GM12878 (cell line): ENCODE data around the gene GNAT3. TPM values are rescaled to one million over a fixed set of nuclear protein-coding genes. Genes with fewer than 3 reads are reported as not detected.

Source experiments
- ATAC-seq: fragments of 200-7000 bp; cut with Tn5 transposase; 3 replicates; pipeline ENCODE4 v1.9.1; 2020; ENCODE audit warnings: mild to moderate bottlenecking, moderate library complexity
- BruUV-seq: library from RNA; stranded (reverse); fragments of 400-500 nt; replicated peaks from 2 replicates; lab custom pipeline; 2021; lab: Mats Ljungman, UMichigan
- CTCF ChIA-PET: fragments of 300-600 bp; sonication (Branson Sonifier 250); formaldehyde crosslinking; extraction: SDS; loops from one replicate; lab custom pipeline; 2021; ENCODE audit warnings: inconsistent platforms; lab: Yijun Ruan, JAX
- POLR2A ChIA-PET: fragments of 350-600 bp; formaldehyde crosslinking; extraction: SDS; loops from one replicate; lab custom pipeline; 2021; ENCODE audit warnings: inconsistent platforms; lab: Charles Lee
- RAD21 ChIA-PET: fragments of 300-600 bp; sonication (Branson Sonifier 250); formaldehyde crosslinking; loops from one replicate; lab custom pipeline; 2023; ENCODE audit warnings: antibody characterized with exemption; ENCODE audit not compliant: unreplicated experiment; lab: Charles Lee
- SMC1A ChIA-PET: fragments of 300-600 bp; sonication (Branson Sonifier 250); formaldehyde crosslinking; loops from one replicate; lab custom pipeline; 2023; ENCODE audit not compliant: unreplicated experiment, uncharacterized antibody; lab: Charles Lee
- DNase-seq: peaks from one replicate; pipeline ENCODE4 v3.0.0-alpha.2; 2011; ENCODE audit warnings: low read depth, low spot score
- FAIRE-seq: peaks from 3 replicates; lab custom pipeline; 2011; peaks lifted over from hg19 to GRCh38; lab: Jason Lieb, UNC
- H2AFZ ChIP-seq: 2 replicates; pipeline ENCODE4 v1.6.0; 2011; ENCODE audit warnings: low read depth, low read length, control low read depth; ENCODE audit not compliant: control insufficient read depth
- H3K27ac ChIP-seq: 2 replicates; pipeline ENCODE4 v1.5.1; 2011; ENCODE audit warnings: control low read depth; ENCODE audit not compliant: control insufficient read depth, insufficient read depth
- H3K27me3 ChIP-seq, 2 experiments: replicated peaks in 1 of 2; 2 replicates each; pipeline versions ENCODE4 v1.6.0 to v1.6.1; 2011; ENCODE audit warnings: low read length in 1 of 2; ENCODE audit not compliant: control insufficient read depth in 2 of 2, insufficient read depth in 2 of 2
- H3K36me3 ChIP-seq, 2 experiments: 2 replicates each; pipeline ENCODE4 v1.5.1; 2011; ENCODE audit warnings: low read length in 1 of 2; ENCODE audit not compliant: control insufficient read depth in 2 of 2, insufficient read depth in 2 of 2
- H3K4me1 ChIP-seq: 2 replicates; pipeline ENCODE4 v1.6.1; 2011; ENCODE audit warnings: mild to moderate bottlenecking, low read length, moderate library complexity, mixed read lengths; ENCODE audit not compliant: control insufficient read depth, insufficient read depth
- H3K4me2 ChIP-seq: 2 replicates; pipeline ENCODE4 v1.6.0; 2011; ENCODE audit warnings: control low read depth; ENCODE audit not compliant: control insufficient read depth, insufficient read depth
- H3K4me3 ChIP-seq: fragments of 200-600 bp; sonication (generic); 2 replicates; pipeline ENCODE4 v1.5.1; 2016
- H3K79me2 ChIP-seq: 2 replicates; pipeline ENCODE4 v1.6.0; 2011; ENCODE audit warnings: low read length; ENCODE audit not compliant: control insufficient read depth, insufficient read depth
- H3K9ac ChIP-seq: 2 replicates; pipeline ENCODE4 v1.8.0; 2011; ENCODE audit warnings: low read length, control low read depth, mixed read lengths; ENCODE audit not compliant: control insufficient read depth, insufficient read depth
- H3K9me3 ChIP-seq: replicated peaks from 3 replicates; pipeline ENCODE4 v1.5.1; 2011; ENCODE audit warnings: mild to moderate bottlenecking, low read length; ENCODE audit not compliant: control insufficient read depth, insufficient read depth
- H4K20me1 ChIP-seq: 2 replicates; pipeline ENCODE4 v1.6.0; 2011; ENCODE audit not compliant: control insufficient read depth, insufficient read depth
- BACH1 ChIP-seq: fragments of 450-650 bp; IDR thresholded peaks from 2 replicates; pipeline ENCODE4 v1.6.1; 2017; ENCODE audit warnings: mild to moderate bottlenecking, borderline replicate concordance
- TAF1 ChIP-seq: IDR thresholded peaks from 2 replicates; pipeline ENCODE4 v1.6.1; 2011; ENCODE audit warnings: mild to moderate bottlenecking, low read depth, low read length, borderline replicate concordance
- ZNF384 ChIP-seq: IDR thresholded peaks from 2 replicates; pipeline ENCODE4 v1.6.1; 2012; ENCODE audit warnings: low read depth, mild to moderate bottlenecking, low read length, improper control_type of control experiment, borderline replicate concordance
- WGBS: methylation state at CpG from one replicate; pipeline ENCODE4 v1.1.6; 2016; ENCODE audit warnings: low lambda C conversion rate; ENCODE audit not compliant: insufficient replicate concordance, insufficient coverage; ENCODE audit errors: missing lambda C conversion rate; 5-methylcytosine and 5-hydroxymethylcytosine counted together
- in situ Hi-C: fragments of 300-500 bp; cut with MboI; formaldehyde crosslinking; loops from 9 replicates; pipeline ENCODE4 v1.14.3; 2018; ENCODE audit warnings: mixed read lengths
- intact Hi-C: fragments of 100-400 bp; cut with micrococcal nuclease; formaldehyde crosslinking; loops from one replicate; pipeline ENCODE4 v1.14.2; 2022; ENCODE audit not compliant: unreplicated experiment
- polyA plus RNA-seq, 11 experiments: library from polyadenylated mRNA; depleted of rRNA in 4 of 11; unstranded in 6 of 11; stranded (reverse) in 5 of 11; fragments of >200 nt; fragmentation: Nextera tagmentation in 4 of 11; fragmentation: Illumina TruSeq in 1 of 11; extraction: Ambion mirVana in 4 of 11; extraction: Trizol in 1 of 11; gene quantifications; 1 replicate in 1 of 11; 2 replicates in 10 of 11; pipeline versions ENCODE4 v1.2.1 to v1.2.3, GENCODE V29; 2011 to 2016; ENCODE audit warnings: inconsistent platforms in 2 of 11, missing spikeins in 2 of 11, low read depth in 1 of 11
- total RNA-seq, 4 experiments: library from RNA; depleted of rRNA in 3 of 4; stranded (reverse); fragments of >200 nt in 3 of 4; fragmentation: Illumina TruSeq in 1 of 4; extraction: Trizol in 1 of 4; gene quantifications; 2 replicates each; pipeline versions ENCODE4 v1.2.1 to v1.2.3, GENCODE V29; 2013 to 2021
- TF ChIP-seq, protein P1 (sequence below): fragments of 450-650 bp; IDR thresholded peaks from 2 replicates; pipeline ENCODE4 v1.6.1; 2017; ENCODE audit warnings: mild to moderate bottlenecking, moderate library complexity

The GNAT3 gene
- total and polyA plus RNA-seq, 10 of the 15 experiments (the other 5 are each of a cell fraction or from before 2014, with no cell fraction given), result 1.7 to 8.3 (median 5.8) TPM; not detected in 1

DNA sequence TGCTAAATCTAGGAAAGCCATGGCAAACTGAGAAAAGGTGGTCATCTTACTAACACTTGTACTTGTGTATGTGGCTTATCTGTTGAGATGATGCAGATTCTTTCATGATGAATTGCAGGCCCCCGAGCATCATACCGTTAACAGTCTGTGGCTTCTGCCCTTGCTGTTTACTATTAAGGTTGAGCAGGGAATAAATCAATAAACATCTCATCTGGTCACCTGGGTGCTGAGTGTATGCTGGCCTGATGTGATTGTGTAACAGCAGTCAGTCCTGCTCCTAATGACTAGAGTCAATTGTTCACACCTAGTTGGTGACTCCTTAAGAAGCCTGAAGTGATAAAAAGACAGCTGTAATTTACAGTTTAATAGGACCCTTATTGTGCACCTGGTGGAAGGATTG is 8.3 kb upstream of the GNAT3 start:
- BruUV-seq, result no TSS peak
- intact Hi-C loops, result no loop called here
- Histone ChIP-seq H3K4me1 (no peaks in the 10 kb centered on the region), H2AFZ (no peak overlapping the region), H3K4me3 (no peak overlapping the region), H3K9ac (no peak overlapping the region), H3K36me3 (no peaks in the 10 kb centered on the region), H3K9me3 (no peaks in the 10 kb centered on the region)
- no peak for FAIRE-seq
- SMC1A ChIA-PET, result no interaction called here
- no peak for DNase-seq
- TF ChIP-seq ZNF384 (no peak), TAF1 (no peak), BACH1 (no peak)
- TF ChIP-seq, protein P1, sequence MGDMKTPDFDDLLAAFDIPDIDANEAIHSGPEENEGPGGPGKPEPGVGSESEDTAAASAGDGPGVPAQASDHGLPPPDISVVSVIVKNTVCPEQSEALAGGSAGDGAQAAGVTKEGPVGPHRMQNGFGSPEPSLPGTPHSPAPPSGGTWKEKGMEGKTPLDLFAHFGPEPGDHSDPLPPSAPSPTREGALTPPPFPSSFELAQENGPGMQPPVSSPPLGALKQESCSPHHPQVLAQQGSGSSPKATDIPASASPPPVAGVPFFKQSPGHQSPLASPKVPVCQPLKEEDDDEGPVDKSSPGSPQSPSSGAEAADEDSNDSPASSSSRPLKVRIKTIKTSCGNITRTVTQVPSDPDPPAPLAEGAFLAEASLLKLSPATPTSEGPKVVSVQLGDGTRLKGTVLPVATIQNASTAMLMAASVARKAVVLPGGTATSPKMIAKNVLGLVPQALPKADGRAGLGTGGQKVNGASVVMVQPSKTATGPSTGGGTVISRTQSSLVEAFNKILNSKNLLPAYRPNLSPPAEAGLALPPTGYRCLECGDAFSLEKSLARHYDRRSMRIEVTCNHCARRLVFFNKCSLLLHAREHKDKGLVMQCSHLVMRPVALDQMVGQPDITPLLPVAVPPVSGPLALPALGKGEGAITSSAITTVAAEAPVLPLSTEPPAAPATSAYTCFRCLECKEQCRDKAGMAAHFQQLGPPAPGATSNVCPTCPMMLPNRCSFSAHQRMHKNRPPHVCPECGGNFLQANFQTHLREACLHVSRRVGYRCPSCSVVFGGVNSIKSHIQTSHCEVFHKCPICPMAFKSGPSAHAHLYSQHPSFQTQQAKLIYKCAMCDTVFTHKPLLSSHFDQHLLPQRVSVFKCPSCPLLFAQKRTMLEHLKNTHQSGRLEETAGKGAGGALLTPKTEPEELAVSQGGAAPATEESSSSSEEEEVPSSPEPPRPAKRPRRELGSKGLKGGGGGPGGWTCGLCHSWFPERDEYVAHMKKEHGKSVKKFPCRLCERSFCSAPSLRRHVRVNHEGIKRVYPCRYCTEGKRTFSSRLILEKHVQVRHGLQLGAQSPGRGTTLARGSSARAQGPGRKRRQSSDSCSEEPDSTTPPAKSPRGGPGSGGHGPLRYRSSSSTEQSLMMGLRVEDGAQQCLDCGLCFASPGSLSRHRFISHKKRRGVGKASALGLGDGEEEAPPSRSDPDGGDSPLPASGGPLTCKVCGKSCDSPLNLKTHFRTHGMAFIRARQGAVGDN, result no peak
- TF ChIP-seq, all 136 proteins: peak for 0
- ChIA-PET RAD21 (no interaction called here), CTCF (no interaction called here), POLR2A (no interaction called here)
- Histone ChIP-seq H4K20me1 (no peaks in the 10 kb centered on the region), H3K27me3 (no peaks in the 10 kb centered on the region), H3K4me2 (no peak overlapping the region), H3K27ac (no peak overlapping the region), H3K79me2 (no peaks in the 10 kb centered on the region)
- in situ Hi-C loops, result no loop called here
- 23% methylated on average over 2 of the region's 2 CpGs for WGBS
- no peak for ATAC-seq
